Neuronal stem cell (in vitro differentiated cells): ENCODE data around the gene FHIT.

ENCODE experiments used
- DNase-seq: peaks from one replicate; pipeline ENCODE4 v3.0.0-alpha.2; 2013; ENCODE audit warnings: low spot score
- H2AFZ ChIP-seq: one replicate; pipeline ENCODE4 v1.6.1; 2013; ENCODE audit warnings: mild to moderate bottlenecking, low read length, inconsistent platforms
- H2AK5ac ChIP-seq: 2 replicates; pipeline ENCODE4 v1.6.1; 2013; ENCODE audit warnings: low read depth, mild to moderate bottlenecking, inconsistent platforms, low read length, moderate library complexity, mixed read lengths
- H2BK120ac ChIP-seq: 2 replicates; pipeline ENCODE4 v1.6.1; 2013; ENCODE audit warnings: low read depth, mild to moderate bottlenecking, inconsistent platforms, low read length, moderate library complexity, mixed read lengths
- H2BK12ac ChIP-seq: one replicate; pipeline ENCODE4 v1.6.1; 2013; ENCODE audit warnings: low read length, inconsistent platforms
- H2BK15ac ChIP-seq: 2 replicates; pipeline ENCODE4 v1.6.1; 2013; ENCODE audit warnings: mild to moderate bottlenecking, low read length, inconsistent platforms, mixed read lengths
- H2BK5ac ChIP-seq: one replicate; pipeline ENCODE4 v1.6.1; 2013; ENCODE audit warnings: inconsistent platforms, mild to moderate bottlenecking, low read length, moderate library complexity
- H3K14ac ChIP-seq: one replicate; pipeline ENCODE4 v1.6.1; 2013; ENCODE audit warnings: low read length, inconsistent platforms
- H3K18ac ChIP-seq: 2 replicates; pipeline ENCODE4 v1.6.1; 2013; ENCODE audit warnings: low read length, inconsistent platforms
- H3K23ac ChIP-seq: 2 replicates; pipeline ENCODE4 v1.6.1; 2013; ENCODE audit warnings: low read depth, mild to moderate bottlenecking, mixed read lengths, low read length, inconsistent platforms; ENCODE audit not compliant: poor library complexity
- H3K27ac ChIP-seq: replicated peaks from 3 replicates; pipeline ENCODE4 v1.5.1; 2013; ENCODE audit warnings: low read length, inconsistent platforms
- H3K27me3 ChIP-seq, 3 experiments: 2 replicates each; pipeline ENCODE4 v1.6.1; 2013; ENCODE audit warnings: low read length in 3 of 3, mild to moderate bottlenecking in 2 of 3, inconsistent platforms in 1 of 3, low read depth in 1 of 3, mixed read lengths in 1 of 3, moderate library complexity in 1 of 3; ENCODE audit not compliant: control insufficient read depth in 3 of 3, insufficient read depth in 3 of 3
- H3K36me3 ChIP-seq, 2 donors: replicated peaks in 1 of 2; 2 replicates each; pipeline ENCODE4 v1.6.1; 2013; ENCODE audit warnings: low read length in 2 of 2; ENCODE audit not compliant: control insufficient read depth in 2 of 2, insufficient read depth in 2 of 2
- H3K4ac ChIP-seq: 2 replicates; pipeline ENCODE4 v1.6.1; 2013; ENCODE audit warnings: inconsistent platforms, mild to moderate bottlenecking, low read length, moderate library complexity
- H3K4me1 ChIP-seq, 2 donors: 1 replicate in 1 of 2; 2 replicates in 1 of 2; pipeline ENCODE4 v1.6.1; 2013; ENCODE audit warnings: low read length in 2 of 2, low read depth in 1 of 2; ENCODE audit not compliant: control insufficient read depth in 2 of 2, insufficient read depth in 1 of 2
- H3K4me2 ChIP-seq: one replicate; pipeline ENCODE4 v1.6.1; 2013; ENCODE audit warnings: mild to moderate bottlenecking, low read length, inconsistent platforms; ENCODE audit not compliant: insufficient read depth, poor library complexity, severe bottlenecking
- H3K4me3 ChIP-seq, 2 donors: 2 replicates each; pipeline ENCODE4 v1.5.1; 2013; ENCODE audit warnings: low read length in 2 of 2, mild to moderate bottlenecking in 2 of 2, inconsistent platforms in 1 of 2, moderate library complexity in 1 of 2
- H3K79me1 ChIP-seq: one replicate; pipeline ENCODE4 v1.6.1; 2013; ENCODE audit warnings: low read depth, mild to moderate bottlenecking, inconsistent platforms, low read length, moderate library complexity
- H3K9ac ChIP-seq: one replicate; pipeline ENCODE4 v1.6.1; 2013; ENCODE audit warnings: mild to moderate bottlenecking, low read depth, low read length, inconsistent platforms; ENCODE audit not compliant: poor library complexity
- H3K9me3 ChIP-seq, 2 donors: replicated peaks in 1 of 2; 2 replicates each; pipeline versions ENCODE3 to v1.6.1; 2013; ENCODE audit warnings: low read length in 2 of 2, mild to moderate bottlenecking in 2 of 2, inconsistent platforms in 1 of 2, low read depth in 1 of 2, mixed read lengths in 1 of 2, moderate library complexity in 1 of 2; ENCODE audit not compliant: control insufficient read depth in 2 of 2, insufficient read depth in 1 of 2
- H4K8ac ChIP-seq: one replicate; pipeline ENCODE4 v1.6.1; 2013; ENCODE audit warnings: low read depth, mild to moderate bottlenecking, inconsistent platforms, low read length, moderate library complexity
- H4K91ac ChIP-seq: one replicate; pipeline ENCODE4 v1.6.1; 2013; ENCODE audit warnings: low read length, low read depth, mild to moderate bottlenecking, inconsistent platforms; ENCODE audit not compliant: poor library complexity
- WGBS, 2 donors: extraction: QIAGEN DNeasy Blood & Tissue Kit; methylation state at CpG; one replicate each; pipeline ENCODE4 v1.1.7; 2013; ENCODE audit warnings: missing lambda C conversion rate in 2 of 2, mixed read lengths in 1 of 2; ENCODE audit not compliant: insufficient read length in 2 of 2, insufficient replicate concordance in 1 of 2; ENCODE audit errors: extremely low coverage in 2 of 2; 5-methylcytosine and 5-hydroxymethylcytosine counted together

The FHIT gene

GRCh38 chr3:60792249-60792852 lies 458.9 kb downstream of the FHIT start:
- Histone ChIP-seq H3K79me1 (no peaks in the 10 kb centered on the region), H4K8ac (no peak overlapping the region), H3K27me3 (no peaks in the 10 kb centered on the region), H3K4me3 (no peak overlapping the region), H3K27ac (no peak overlapping the region), H3K4me2 (no peak overlapping the region), H3K4ac (no peak overlapping the region), H2AFZ (no peak overlapping the region), H2AK5ac (no peak overlapping the region), H3K36me3 (no peaks in the 10 kb centered on the region), H3K4me1 (no peaks in the 10 kb centered on the region), H2BK15ac (no peak overlapping the region), H2BK12ac (no peak overlapping the region), H2BK120ac (no peak overlapping the region), H2BK5ac (no peak overlapping the region), H4K91ac (no peak overlapping the region), H3K9ac (no peak overlapping the region), H3K18ac (no peak overlapping the region), H3K14ac (no peak overlapping the region), H3K23ac (no peak overlapping the region), H3K9me3 (no peaks in the 10 kb centered on the region)
- WGBS, 2 donors = no CpG with 5 or more reads among the region's 3 CpGs
- no peak for DNase-seq

DNA sequence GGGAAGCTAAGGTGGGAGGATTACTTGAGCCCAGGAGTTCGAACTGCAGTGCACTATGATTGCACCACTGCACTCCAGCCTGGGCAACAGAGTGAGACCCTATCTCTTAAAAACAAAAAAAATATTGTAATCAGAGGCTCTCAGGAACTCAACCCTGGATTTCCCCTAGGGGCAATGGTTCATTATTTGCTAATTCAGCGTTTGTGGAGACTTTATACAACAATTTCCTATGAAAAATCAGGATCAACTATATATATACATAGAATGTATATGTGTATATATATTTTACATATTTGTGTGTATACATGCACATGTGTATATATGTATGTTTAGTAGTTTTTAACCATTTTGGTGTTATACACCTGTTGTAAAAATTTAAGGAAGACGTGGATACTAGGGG lies 463.1 kb downstream of the FHIT start:
- Histone ChIP-seq H3K36me3 (no peaks in the 10 kb centered on the region), H3K4ac (no peak overlapping the region), H2BK15ac (no peak overlapping the region), H3K4me1 (no peaks in the 10 kb centered on the region), H4K91ac (no peak overlapping the region), H3K4me2 (no peak overlapping the region), H3K23ac (no peak overlapping the region), H3K9ac (no peak overlapping the region), H3K27me3 (no peaks in the 10 kb centered on the region), H2BK120ac (no peak overlapping the region), H3K9me3 (no peaks in the 10 kb centered on the region), H3K14ac (no peak overlapping the region), H3K79me1 (no peaks in the 10 kb centered on the region), H3K18ac (no peak overlapping the region), H4K8ac (no peak overlapping the region), H2BK5ac (no peak overlapping the region), H2AFZ (no peak overlapping the region), H2AK5ac (no peak overlapping the region), H2BK12ac (no peak overlapping the region), H3K27ac (no peak overlapping the region), H3K4me3 (no peak overlapping the region)
- no peak for DNase-seq
- WGBS, 2 donors = no CpG with 5 or more reads among the region's 3 CpGs

- Histone ChIP-seq H4K91ac (no peak overlapping the region), H3K79me1 (no peaks in the 10 kb centered on the region), H3K27ac (no peak overlapping the region), H3K36me3 (no peaks in the 10 kb centered on the region), H3K14ac (no peak overlapping the region), H3K4ac (no peak overlapping the region), H2BK15ac (no peak overlapping the region), H3K23ac (no peak overlapping the region), H3K9me3 (peaks cover 0 to 9% of the 10 kb centered on the region in 2 donors), H2AFZ (no peak overlapping the region), H2BK120ac (no peak overlapping the region), H3K4me2 (no peak overlapping the region), H3K18ac (no peak overlapping the region), H3K27me3 (no peaks in the 10 kb centered on the region), H2AK5ac (no peak overlapping the region), H2BK5ac (no peak overlapping the region), H3K4me3 (no peak overlapping the region), H3K4me1 (no peaks in the 10 kb centered on the region), H4K8ac (no peak overlapping the region), H3K9ac (no peak overlapping the region), H2BK12ac (no peak overlapping the region)
- no CpG with 5 or more reads among the region's 1 CpG for WGBS, 2 donors
- DNase-seq = no peak
These were observed 469.3 kb downstream of the FHIT start for GRCh38 chr3:60781935-60782334.

- no peak for DNase-seq
- no CpG with 5 or more reads among the region's 7 CpGs for WGBS, 2 donors
- H2AFZ ChIP-seq = no peak overlapping the region
These were observed 471.6 kb downstream of the FHIT start for GRCh38 chr3:60779637-60780036.

More at GRCh38 chr3:60779637-60780036, 471.6 kb downstream of the FHIT start:
- H3K79me1 ChIP-seq = no peaks in the 10 kb centered on the region
- no peak overlapping the region for H3K4me3 ChIP-seq
- H3K27ac ChIP-seq = no peak overlapping the region
- no peak overlapping the region for H2BK15ac ChIP-seq
- H3K9me3 ChIP-seq = peaks cover 4 to 18% of the 10 kb centered on the region in 2 donors
- H3K23ac ChIP-seq = no peak overlapping the region
- no peak overlapping the region for H3K9ac ChIP-seq
- H3K18ac ChIP-seq = no peak overlapping the region
- no peak overlapping the region for H3K4me2 ChIP-seq
- no peak overlapping the region for H2BK12ac ChIP-seq
- H3K4me1 ChIP-seq = no peaks in the 10 kb centered on the region
- no peak overlapping the region for H3K14ac ChIP-seq
- no peaks in the 10 kb centered on the region for H3K36me3 ChIP-seq
- H3K27me3 ChIP-seq = no peaks in the 10 kb centered on the region
- no peak overlapping the region for H3K4ac ChIP-seq
- H4K91ac ChIP-seq = no peak overlapping the region
- no peak overlapping the region for H2BK120ac ChIP-seq
- H4K8ac ChIP-seq = no peak overlapping the region
- no peak overlapping the region for H2BK5ac ChIP-seq
- no peak overlapping the region for H2AK5ac ChIP-seq
